Stimulated activated CD4-positive, alpha-beta T cell treated with anti-CD3 and anti-CD28 coated beads, Interleukin-12 subunit alpha, Interleukin-12 subunit beta, amount 100 ng/mL, for 24 hours (primary cell): ENCODE results near the gene NCAPD2.
"Not testable (repeated sequence)": the region's sequence is repeated elsewhere in the genome, so short reads cannot be mapped to it uniquely, and the experiment has no call there.

Experiments used
- DNase-seq, 2 experiments: peaks; one replicate each; pipeline ENCODE4 v3.0.0-alpha.2; 2020; ENCODE audit warnings: low read depth in 2 of 2

NCAPD2 gene

GRCh38 chr12:6465467-6466183 lies 28.3 kb upstream of the NCAPD2 start:
- no peak for DNase-seq

- no peak for DNase-seq
Measured at GRCh38 chr12:6466184-6466573, 27.7 kb upstream of the NCAPD2 start.

- DNase-seq: not testable (repeated sequence)
Measured at GRCh38 chr12:6466751-6467150, 27.2 kb upstream of the NCAPD2 start.

- DNase-seq: not testable (repeated sequence)
Measured at GRCh38 chr12:6467571-6468282, 26.2 kb upstream of the NCAPD2 start.

- DNase-seq: no peak
Measured at GRCh38 chr12:6468283-6468575, 25.7 kb upstream of the NCAPD2 start.

GRCh38 chr12:6469092-6469491 lies 24.8 kb upstream of the NCAPD2 start:
- no peak for DNase-seq

- no peak for DNase-seq
Measured at GRCh38 chr12:6469609-6470374, 24.1 kb upstream of the NCAPD2 start.

- peak; percentile 95 to 98 for DNase-seq
Measured at GRCh38 chr12:6470375-6471163, 23.3 kb upstream of the NCAPD2 start, which contains the start of gene VAMP1. Gene VAMP1, minus strand, starts transcription at chr12:6470677. Its CDS starts 146 bp downstream, at chr12:6470531.

- DNase-seq: no peak
Measured at GRCh38 chr12:6471989-6472360, 21.9 kb upstream of the NCAPD2 start.

- no peak for DNase-seq
Measured at GRCh38 chr12:6472491-6472890, 21.4 kb upstream of the NCAPD2 start.

- DNase-seq: not testable (repeated sequence)
Measured at GRCh38 chr12:6475233-6475975, 18.5 kb upstream of the NCAPD2 start.

- DNase-seq: no peak
Measured at GRCh38 chr12:6476489-6476888, 17.4 kb upstream of the NCAPD2 start.

GRCh38 chr12:6477601-6478377 lies 16.1 kb upstream of the NCAPD2 start:
- not testable (repeated sequence) for DNase-seq

- no peak for DNase-seq
Measured at GRCh38 chr12:6478416-6478815, 15.5 kb upstream of the NCAPD2 start.

GRCh38 chr12:6488240-6488639 lies 5.7 kb upstream of the NCAPD2 start:
- no peak for DNase-seq

GRCh38 chr12:6489449-6489848 lies 4.5 kb upstream of the NCAPD2 start:
- DNase-seq: no peak

GRCh38 chr12:6490673-6491072 lies 3.2 kb upstream of the NCAPD2 start:
- not testable (repeated sequence) for DNase-seq

GRCh38 chr12:6492838-6493496 lies 935 bp upstream of the NCAPD2 start, which contains the start of gene MRPL51:
Gene MRPL51, minus strand, starts transcription at chr12:6493262. Its CDS starts 126 bp downstream, at chr12:6493136.
- DNase-seq: peak; percentile 95 to 98

GRCh38 chr12:6494258-6494743 lies 399 bp downstream of the NCAPD2 start:
- DNase-seq: no peak

GRCh38 chr12:6494968-6495367 lies 1.1 kb downstream of the NCAPD2 start:
- DNase-seq: no peak
